Body of pancreas (tissue), 4 donors: Measurements from ENCODE around the gene NFIC. TPM values are rescaled to one million over a fixed set of nuclear protein-coding genes. Genes with fewer than 3 reads are reported as not detected.

ENCODE experiments used
- ATAC-seq: fragments of 150-250 bp; one replicate; pipeline ENCODE4 v1.9.1; 2016
- DNase-seq, 4 donors: peaks; one replicate each; pipeline ENCODE4 v3.0.0-alpha.2; 2019
- H3K27ac ChIP-seq, 4 donors: fragments of 200-600 bp; sonication (generic); 1 replicate in 3 of 4; 2 replicates in 1 of 4; pipeline versions ENCODE4 v1.5.1 to v1.6.1; 2016 to 2019; ENCODE audit warnings: mild to moderate bottlenecking in 1 of 4, mixed read lengths in 1 of 4, moderate library complexity in 1 of 4
- H3K27me3 ChIP-seq, 2 donors: fragments of 200-600 bp; sonication (generic); one replicate each; pipeline ENCODE4 v1.6.0; 2016; ENCODE audit warnings: mild to moderate bottlenecking in 1 of 2
- H3K36me3 ChIP-seq, 2 donors: fragments of 200-600 bp; sonication (generic); replicated peaks in 1 of 2; 2 replicates each; pipeline ENCODE4 v1.5.1; 2016; ENCODE audit warnings: low read depth in 2 of 2; ENCODE audit not compliant: insufficient read depth in 1 of 2
- H3K4me1 ChIP-seq: fragments of 200-600 bp; sonication (generic); one replicate; pipeline ENCODE4 v1.6.0; 2016
- H3K4me3 ChIP-seq, 2 donors: fragments of 200-600 bp; sonication (generic); 1 replicate in 1 of 2; 2 replicates in 1 of 2; pipeline ENCODE4 v1.5.1; 2016 to 2019
- H3K9me3 ChIP-seq, 3 donors: fragments of 200-600 bp; sonication (generic); 1 replicate in 2 of 3; 2 replicates in 1 of 3; pipeline ENCODE4 v1.5.1; 2016
- CTCF ChIP-seq, 7 experiments: fragments of 450-650 bp in 4 of 7; fragments of 200-600 bp in 3 of 7; sonication (generic) in 3 of 7; IDR thresholded peaks; one replicate each; pipeline ENCODE4 v1.5.1; 2016 to 2019; ENCODE audit warnings: antibody characterized with exemption in 7 of 7
- POLR2A ChIP-seq, 3 donors: fragments of 450-650 bp; IDR thresholded peaks; one replicate each; pipeline ENCODE4 v1.6.1; 2016; ENCODE audit warnings: antibody characterized with exemption in 3 of 3, mild to moderate bottlenecking in 2 of 3
- WGBS, 2 donors: methylation state at CpG; one replicate each; pipeline ENCODE4 v1.1.5; 2017; 5-methylcytosine and 5-hydroxymethylcytosine counted together
- intact Hi-C: fragments of 100-400 bp; cut with DNase I; formaldehyde crosslinking; loops from one replicate; pipeline ENCODE4 v1.15.1; 2023
- total RNA-seq, 2 donors: library from RNA; depleted of rRNA; stranded (reverse); fragments of >200 nt; gene quantifications; one replicate each; pipeline ENCODE4 v1.1.0, GENCODE V29; 2016

Gene NFIC
- total RNA-seq, 2 donors from 2014 or later: 178 to 186 TPM

- ATAC-seq: no peak
- Histone ChIP-seq H3K27ac (no peak overlapping the region), H3K27me3 (no peaks in the 10 kb centered on the region), H3K4me1 (peaks cover 29% of the 10 kb centered on the region), H3K9me3 (no peaks in the 10 kb centered on the region), H3K36me3 (peaks cover 8% of the 10 kb centered on the region in 2 donors), H3K4me3 (no peak overlapping the region)
- TF ChIP-seq CTCF (IDR thresholded peaks at IDR 0.05) (no peak), POLR2A (IDR thresholded peaks at IDR 0.05) (no peak)
- DNase-seq: no peak
- intact Hi-C loops: no loop called here
- 88 to 93% methylated on average over 26 to 34 of the region's 58 CpGs for WGBS, 2 donors
These were observed 96.8 kb downstream of the NFIC start for GRCh38 chr19:3462991-3463713.

GRCh38 chr19:3463714-3464586 lies 97.6 kb downstream of the NFIC start:
- TF ChIP-seq CTCF (IDR thresholded peaks at IDR 0.05) (no peak), POLR2A (IDR thresholded peaks at IDR 0.05) (no peak)
- intact Hi-C loops: no loop called here
- no peaks in the 10 kb centered on the region for H3K27me3 ChIP-seq
- no peak overlapping the region for H3K27ac ChIP-seq
- H3K4me3 ChIP-seq: no peak overlapping the region
- H3K9me3 ChIP-seq: no peaks in the 10 kb centered on the region
- H3K4me1 ChIP-seq: peaks cover 21% of the 10 kb centered on the region
- no peak for DNase-seq
- WGBS, 2 donors: 85 to 86% methylated on average over 19 to 55 of the region's 57 CpGs
- peaks cover 8% of the 10 kb centered on the region in 2 donors for H3K36me3 ChIP-seq
- no peak for ATAC-seq

- 83 to 94% methylated on average over 24 to 28 of the region's 31 CpGs for WGBS, 2 donors
- peaks cover 13% of the 10 kb centered on the region for H3K4me1 ChIP-seq
- TF ChIP-seq POLR2A (IDR thresholded peaks at IDR 0.05) (no peak), CTCF (IDR thresholded peaks at IDR 0.05) (no peak)
- DNase-seq (no peak), ATAC-seq (no peak)
- H3K9me3 ChIP-seq: no peaks in the 10 kb centered on the region
- H3K27ac ChIP-seq: no peak overlapping the region
- no peak overlapping the region for H3K4me3 ChIP-seq
- peaks cover 8% of the 10 kb centered on the region in 2 donors for H3K36me3 ChIP-seq
- intact Hi-C loops: loop anchor here (5.0 kb wide), 1 partner anchor 32 kb away; no protein-coding TSS in a partner anchor
- no peaks in the 10 kb centered on the region for H3K27me3 ChIP-seq
These were observed 98.3 kb downstream of the NFIC start for GRCh38 chr19:3464587-3465235.

GRCh38 chr19:3465552-3465951 lies 99.2 kb downstream of the NFIC start:
- H3K4me3 ChIP-seq: no peak overlapping the region
- no peaks in the 10 kb centered on the region for H3K9me3 ChIP-seq
- intact Hi-C loops: loop anchor here (5.0 kb wide), 1 partner anchor 33 kb away; no protein-coding TSS in a partner anchor
- peaks cover 5% of the 10 kb centered on the region for H3K4me1 ChIP-seq
- H3K27ac ChIP-seq: no peak overlapping the region
- DNase-seq (no peak), ATAC-seq (no peak)
- TF ChIP-seq POLR2A (IDR thresholded peaks at IDR 0.05): no peak
- TF ChIP-seq CTCF (IDR thresholded peaks at IDR 0.05): no peak
- H3K36me3 ChIP-seq: peaks cover 8% of the 10 kb centered on the region in 2 donors
- WGBS, 2 donors: 86 to 98% methylated on average over 3 to 7 of the region's 7 CpGs
- no peaks in the 10 kb centered on the region for H3K27me3 ChIP-seq
